Right atrium auricular region (tissue), 2 donors: ENCODE results near the gene C4BPB. TPM values are rescaled to one million over a fixed set of nuclear protein-coding genes. Genes with fewer than 3 reads are reported as not detected.
A peak's percentile ranks its signal among the peaks of the same experiment; 100 is the strongest.

Experiments used
- DNase-seq: peaks from one replicate; pipeline ENCODE4 v3.0.0-alpha.2; 2019; ENCODE audit warnings: low spot score
- H3K27ac ChIP-seq, 2 donors: fragments of 200-600 bp; sonication (generic); 1 replicate in 1 of 2; 2 replicates in 1 of 2; pipeline ENCODE4 v1.5.1; 2016 to 2019
- H3K27me3 ChIP-seq, 2 donors: fragments of 200-600 bp; sonication (generic); one replicate each; pipeline versions ENCODE4 v1.5.1 to v1.6.0; 2017 to 2019
- H3K36me3 ChIP-seq: fragments of 200-600 bp; sonication (generic); one replicate; pipeline ENCODE4 v1.5.1; 2016
- H3K4me1 ChIP-seq, 2 donors: fragments of 200-600 bp; sonication (generic); one replicate each; pipeline versions ENCODE4 v1.5.1 to v1.6.0; 2017 to 2019
- H3K4me3 ChIP-seq, 2 donors: fragments of 200-600 bp; sonication (generic); 1 replicate in 1 of 2; 2 replicates in 1 of 2; pipeline ENCODE4 v1.5.1; 2017 to 2019; ENCODE audit warnings: mild to moderate bottlenecking in 1 of 2, moderate library complexity in 1 of 2
- H3K9me3 ChIP-seq, 2 donors: fragments of 200-600 bp; sonication (generic); one replicate each; pipeline ENCODE4 v1.5.1; 2019
- total RNA-seq, 2 donors: library from RNA; depleted of rRNA; stranded (reverse); fragments of >200 nt; gene quantifications; one replicate each; pipeline ENCODE4 v1.1.0, GENCODE V29; 2016
- TF ChIP-seq, protein P1 (sequence below), 2 donors: fragments of 200-600 bp; sonication (generic); IDR thresholded peaks; one replicate each; pipeline ENCODE4 v1.5.1; 2019; ENCODE audit warnings: antibody characterized with exemption in 2 of 2

Gene C4BPB
- total RNA-seq, 2 donors from 2014 or later, result not detected

DNA sequence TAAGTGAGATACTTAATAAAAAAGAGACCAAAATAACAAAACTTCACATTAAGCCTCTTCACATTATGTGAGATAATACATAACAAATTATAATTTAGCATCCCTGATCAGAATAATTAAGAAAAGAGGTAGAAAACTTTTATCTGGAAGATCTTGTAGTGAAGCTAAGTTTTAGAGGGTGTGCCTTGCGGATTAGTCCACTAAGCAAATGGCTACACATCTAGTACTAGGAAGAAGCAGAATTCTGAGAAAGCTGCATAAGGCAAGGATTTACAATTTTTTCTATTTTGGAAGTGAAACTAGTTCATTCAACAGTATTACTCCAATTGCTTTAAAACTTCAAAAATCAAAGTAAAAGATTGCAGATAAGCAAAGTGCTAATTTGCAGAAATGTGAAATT is 41.2 kb upstream of the C4BPB start:
- H3K36me3 ChIP-seq, result peaks cover 12% of the 10 kb centered on the region
- peaks cover 0 to 67% of the 10 kb centered on the region in 2 donors for H3K4me1 ChIP-seq
- H3K9me3 ChIP-seq, result no peaks in the 10 kb centered on the region
- H3K4me3 ChIP-seq, result no peak overlapping the region
- no peak for DNase-seq
- H3K27me3 ChIP-seq, result no peaks in the 10 kb centered on the region
- TF ChIP-seq, protein P1, sequence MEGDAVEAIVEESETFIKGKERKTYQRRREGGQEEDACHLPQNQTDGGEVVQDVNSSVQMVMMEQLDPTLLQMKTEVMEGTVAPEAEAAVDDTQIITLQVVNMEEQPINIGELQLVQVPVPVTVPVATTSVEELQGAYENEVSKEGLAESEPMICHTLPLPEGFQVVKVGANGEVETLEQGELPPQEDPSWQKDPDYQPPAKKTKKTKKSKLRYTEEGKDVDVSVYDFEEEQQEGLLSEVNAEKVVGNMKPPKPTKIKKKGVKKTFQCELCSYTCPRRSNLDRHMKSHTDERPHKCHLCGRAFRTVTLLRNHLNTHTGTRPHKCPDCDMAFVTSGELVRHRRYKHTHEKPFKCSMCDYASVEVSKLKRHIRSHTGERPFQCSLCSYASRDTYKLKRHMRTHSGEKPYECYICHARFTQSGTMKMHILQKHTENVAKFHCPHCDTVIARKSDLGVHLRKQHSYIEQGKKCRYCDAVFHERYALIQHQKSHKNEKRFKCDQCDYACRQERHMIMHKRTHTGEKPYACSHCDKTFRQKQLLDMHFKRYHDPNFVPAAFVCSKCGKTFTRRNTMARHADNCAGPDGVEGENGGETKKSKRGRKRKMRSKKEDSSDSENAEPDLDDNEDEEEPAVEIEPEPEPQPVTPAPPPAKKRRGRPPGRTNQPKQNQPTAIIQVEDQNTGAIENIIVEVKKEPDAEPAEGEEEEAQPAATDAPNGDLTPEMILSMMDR (IDR thresholded peaks at IDR 0.05), result no peak
- no peak overlapping the region for H3K27ac ChIP-seq

DNA sequence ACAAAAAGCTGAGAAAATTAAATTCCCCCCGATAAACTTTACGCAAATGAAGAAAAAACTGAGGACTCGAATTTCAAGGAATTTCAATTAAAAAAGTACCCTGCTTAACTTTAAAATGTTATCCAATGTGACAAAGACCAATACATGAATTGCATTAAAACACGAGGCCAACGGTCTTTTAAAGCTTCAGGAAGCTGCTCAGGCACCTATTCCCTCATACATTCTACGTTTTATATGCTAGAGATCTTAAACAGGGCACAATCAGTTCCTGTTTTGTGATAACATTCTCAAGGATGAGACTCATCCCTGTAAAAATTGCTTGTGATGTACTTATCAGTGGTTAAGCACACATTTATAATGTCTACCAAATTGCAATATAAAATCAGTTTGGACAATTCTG is 40.6 kb upstream of the C4BPB start:
- H3K27ac ChIP-seq, result no peak overlapping the region
- no peaks in the 10 kb centered on the region for H3K9me3 ChIP-seq
- H3K36me3 ChIP-seq, result peaks cover 12% of the 10 kb centered on the region
- no peaks in the 10 kb centered on the region for H3K27me3 ChIP-seq
- peaks cover 0 to 69% of the 10 kb centered on the region in 2 donors for H3K4me1 ChIP-seq
- TF ChIP-seq, protein P1 (IDR thresholded peaks at IDR 0.05), result no peak
- DNase-seq, result no peak
- H3K4me3 ChIP-seq, result no peak overlapping the region

DNA sequence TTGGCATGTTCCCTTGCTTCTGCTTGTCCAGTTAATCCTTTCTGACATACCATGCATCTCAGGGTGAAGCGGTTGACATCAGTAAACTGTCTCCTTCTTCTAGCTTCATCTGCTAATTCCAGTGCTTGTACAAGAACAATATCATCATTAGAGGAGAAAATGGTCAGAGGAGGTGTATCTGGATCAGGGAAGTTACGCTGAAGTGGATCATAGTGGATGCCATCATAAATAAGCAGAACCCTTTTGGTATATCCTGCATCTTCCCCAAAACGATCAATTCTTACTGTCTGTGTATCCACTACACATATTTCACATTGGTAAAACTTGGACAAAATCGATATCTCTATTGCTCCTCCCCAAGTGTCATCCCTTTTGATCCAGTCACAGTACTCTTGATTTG is 39.6 kb upstream of the C4BPB start:
- DNase-seq, result no peak
- TF ChIP-seq, protein P1 (IDR thresholded peaks at IDR 0.05), result no peak
- Histone ChIP-seq H3K36me3 (peaks cover 12% of the 10 kb centered on the region), H3K27me3 (no peaks in the 10 kb centered on the region), H3K4me1 (peaks cover 0 to 69% of the 10 kb centered on the region in 2 donors), H3K27ac (no peak overlapping the region), H3K4me3 (no peak overlapping the region), H3K9me3 (no peaks in the 10 kb centered on the region)

DNA sequence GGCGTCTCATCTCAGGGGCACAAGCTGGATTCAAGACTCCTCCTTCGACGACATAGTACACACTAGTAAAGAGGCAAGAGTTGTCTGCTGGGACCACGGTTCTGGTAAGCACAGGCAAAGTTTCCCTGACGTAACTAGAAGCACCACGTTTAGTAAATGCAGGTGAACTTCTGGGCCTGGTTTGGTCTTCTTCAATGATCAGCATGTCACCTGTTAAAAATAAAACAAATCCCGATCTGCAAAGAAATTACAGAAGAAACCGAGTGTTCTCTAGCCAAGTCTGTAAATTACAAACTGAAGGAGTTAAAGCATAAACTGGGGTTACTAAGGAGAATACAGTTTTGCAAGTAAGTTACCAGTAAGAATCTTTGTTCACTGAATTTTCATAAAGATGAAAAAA is 39.1 kb upstream of the C4BPB start:
- H3K9me3 ChIP-seq, result no peaks in the 10 kb centered on the region
- H3K27me3 ChIP-seq, result no peaks in the 10 kb centered on the region
- TF ChIP-seq, protein P1 (IDR thresholded peaks at IDR 0.05), result no peak
- H3K27ac ChIP-seq, result peak overlapping the region in 1 of 2 donors; percentile 97
- H3K36me3 ChIP-seq, result peaks cover 12% of the 10 kb centered on the region
- peak overlapping the region; percentile 79 to 83 for H3K4me3 ChIP-seq
- H3K4me1 ChIP-seq, result peaks cover 0 to 69% of the 10 kb centered on the region in 2 donors
- DNase-seq, result no peak

DNA sequence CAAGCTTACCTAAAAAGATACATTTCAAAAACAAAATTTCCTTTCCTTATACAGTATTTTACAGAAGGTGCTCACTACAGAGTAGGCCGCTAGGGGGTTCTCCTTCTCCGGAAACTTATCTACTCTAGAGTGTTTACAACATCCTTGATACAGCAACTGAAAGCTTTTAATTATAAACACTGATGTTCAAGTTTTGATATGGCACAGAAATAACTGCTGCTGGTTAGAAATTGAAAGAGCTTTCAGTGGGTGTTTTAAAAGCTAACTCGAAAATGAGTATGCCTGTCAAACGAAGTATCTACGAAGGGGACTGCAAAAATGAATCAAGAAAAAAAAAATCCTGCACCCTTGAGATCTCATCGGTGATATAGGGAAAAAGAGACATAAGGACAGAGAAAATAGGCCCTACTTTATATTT is 38.7 kb upstream of the C4BPB start:
- Histone ChIP-seq H3K27ac (peak overlapping the region; percentile 97 to 98), H3K9me3 (no peaks in the 10 kb centered on the region), H3K36me3 (peaks cover 12% of the 10 kb centered on the region), H3K4me3 (peak overlapping the region; percentile 79 to 83), H3K27me3 (no peaks in the 10 kb centered on the region), H3K4me1 (peaks cover 0 to 64% of the 10 kb centered on the region in 2 donors)
- TF ChIP-seq, protein P1 (IDR thresholded peaks at IDR 0.05), result peak; percentile 79 to 82
- DNase-seq, result no peak
